ENCODE results near the gene OLFM2.
"Not testable (repeated sequence)": the region's sequence is repeated elsewhere in the genome, so short reads cannot be mapped to it uniquely, and the experiment has no call there.

OLFM2 gene

GRCh38 chr19:9936326-9937000, at the start of gene OLFM2:
TSS of gene OLFM2 (minus strand) at chr19:9936515. CDS start at chr19:9936366, 149 bp downstream.
- no peak for DNase-seq

- DNase-seq, result no peak
Measured at GRCh38 chr19:9981406-9982260, 45.3 kb upstream of the OLFM2 start.

GRCh38 chr19:9972103-9972502, 35.8 kb upstream of the OLFM2 start:
- no peak for DNase-seq

GRCh38 chr19:9971166-9971897, 35.0 kb upstream of the OLFM2 start:
- no peak for DNase-seq

GRCh38 chr19:9970481-9970880, 34.2 kb upstream of the OLFM2 start:
- no peak for DNase-seq

GRCh38 chr19:9969688-9969975, 33.3 kb upstream of the OLFM2 start:
- DNase-seq, result no peak

GRCh38 chr19:9968820-9969687, 32.7 kb upstream of the OLFM2 start:
- DNase-seq, result no peak

GRCh38 chr19:9967326-9967725, 31.0 kb upstream of the OLFM2 start:
- no peak for DNase-seq

GRCh38 chr19:9966448-9966847, 30.1 kb upstream of the OLFM2 start:
- no peak for DNase-seq

GRCh38 chr19:9966024-9966423, 29.7 kb upstream of the OLFM2 start:
- no peak for DNase-seq

GRCh38 chr19:9962623-9963290, 26.4 kb upstream of the OLFM2 start:
- DNase-seq, result no peak

- DNase-seq, result no peak
Measured at GRCh38 chr19:9961103-9961502, 24.8 kb upstream of the OLFM2 start.

- DNase-seq, result no peak
Measured at GRCh38 chr19:9958379-9958821, 22.1 kb upstream of the OLFM2 start.

GRCh38 chr19:9956956-9957355, 20.6 kb upstream of the OLFM2 start:
- DNase-seq, result no peak

- no peak for DNase-seq
Measured at GRCh38 chr19:9953802-9954542, 17.7 kb upstream of the OLFM2 start.

- peak; percentile 28 for DNase-seq
Measured at GRCh38 chr19:9952276-9952675, 16.0 kb upstream of the OLFM2 start.

GRCh38 chr19:9947441-9947840, 11.1 kb upstream of the OLFM2 start:
- DNase-seq, result no peak

- DNase-seq, result not testable (repeated sequence)
Measured at GRCh38 chr19:9946528-9947125, 10.3 kb upstream of the OLFM2 start.

GRCh38 chr19:9945319-9945966, 9.1 kb upstream of the OLFM2 start:
- DNase-seq, result no peak

- no peak for DNase-seq
Measured at GRCh38 chr19:9943744-9944143, 7.4 kb upstream of the OLFM2 start.

Measured in MV-4-11 (cell line).